ENCODE data around the gene FOXL2NB.
A peak's percentile ranks its signal among the peaks of the same experiment; 100 is the strongest.

Gene FOXL2NB

DNA sequence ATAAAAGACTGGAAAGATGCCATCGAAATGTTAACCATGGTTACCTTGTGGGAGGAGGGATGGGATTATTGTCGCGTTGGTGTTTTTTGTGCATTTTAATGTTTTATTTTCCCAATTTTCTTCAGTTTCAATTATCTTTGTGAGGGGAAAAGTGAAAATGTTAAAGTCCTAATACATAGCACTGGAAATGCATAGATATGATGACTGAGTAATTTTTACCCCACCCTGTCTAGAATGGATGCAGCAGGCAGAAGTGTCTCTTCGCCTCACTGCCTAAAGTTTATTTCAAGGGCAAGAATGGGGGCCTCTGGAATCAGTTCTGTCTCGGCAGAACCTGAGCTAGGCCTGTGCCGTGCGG is 11.5 kb upstream of the FOXL2NB start:
- Histone ChIP-seq H3K4me3 (ENCODE audit: low read length) (no peak overlapping the region), H3K9me3 (ENCODE audit: control insufficient read depth, low read length) (no peaks in the 10 kb centered on the region), H3K4me1 (ENCODE audit: control insufficient read depth, insufficient read depth, low read length) (peaks cover 41% of the 10 kb centered on the region), H3K9ac (ENCODE audit: low read length) (no peak overlapping the region), H3K36me3 (ENCODE audit: control insufficient read depth, insufficient read depth, low read length) (no peaks in the 10 kb centered on the region), H3K27me3 (ENCODE audit: control insufficient read depth, insufficient read depth, low read length) (peaks cover 64% of the 10 kb centered on the region)

DNA sequence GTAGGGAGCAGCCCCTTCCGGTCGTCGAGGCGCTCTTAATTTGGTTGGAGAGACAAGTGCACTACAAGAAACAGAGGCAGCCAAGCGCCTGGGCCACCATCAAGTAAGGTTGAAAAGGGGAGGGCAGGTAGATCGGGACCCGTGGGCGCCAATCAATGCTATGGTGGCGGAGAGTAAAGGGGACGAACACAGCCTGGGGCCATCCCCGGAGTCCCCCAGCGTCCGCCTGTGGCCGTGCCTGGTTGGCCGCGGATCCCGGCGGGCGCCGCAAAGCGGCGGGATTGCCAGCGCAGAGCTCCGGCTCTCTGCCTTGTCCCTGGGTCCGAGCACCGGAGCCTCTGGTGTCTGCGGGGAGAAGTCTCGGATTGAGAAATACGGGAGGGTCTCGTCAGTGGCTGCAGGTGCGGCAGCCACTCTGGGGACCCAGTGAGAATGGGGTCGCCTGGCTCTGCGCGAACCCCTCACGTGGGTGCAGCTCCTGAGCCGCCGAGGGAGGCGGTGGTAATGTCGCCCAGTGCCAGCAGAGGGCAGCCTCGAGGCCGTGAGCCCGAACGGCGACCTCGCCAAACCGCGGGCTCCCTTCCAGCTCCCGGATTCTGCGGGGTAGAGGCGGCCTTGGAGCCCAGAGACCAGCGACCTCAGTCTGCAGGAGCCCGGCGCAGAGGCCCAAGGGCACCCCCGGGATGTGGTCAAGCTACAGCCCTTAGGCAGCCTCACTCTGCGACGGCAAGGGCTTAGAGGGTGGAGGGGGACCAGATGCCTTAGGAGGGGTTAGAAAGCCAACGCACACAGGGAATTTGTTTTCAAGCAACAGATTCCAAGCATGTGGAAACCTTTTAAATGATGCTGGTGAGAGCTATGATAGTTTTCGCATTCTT is 10.9 kb upstream of the FOXL2NB start:
- Histone ChIP-seq H3K27me3 (ENCODE audit: control insufficient read depth, insufficient read depth, low read length) (peaks cover 70% of the 10 kb centered on the region), H3K9ac (ENCODE audit: low read length) (peak overlapping the region; percentile 28)

DNA sequence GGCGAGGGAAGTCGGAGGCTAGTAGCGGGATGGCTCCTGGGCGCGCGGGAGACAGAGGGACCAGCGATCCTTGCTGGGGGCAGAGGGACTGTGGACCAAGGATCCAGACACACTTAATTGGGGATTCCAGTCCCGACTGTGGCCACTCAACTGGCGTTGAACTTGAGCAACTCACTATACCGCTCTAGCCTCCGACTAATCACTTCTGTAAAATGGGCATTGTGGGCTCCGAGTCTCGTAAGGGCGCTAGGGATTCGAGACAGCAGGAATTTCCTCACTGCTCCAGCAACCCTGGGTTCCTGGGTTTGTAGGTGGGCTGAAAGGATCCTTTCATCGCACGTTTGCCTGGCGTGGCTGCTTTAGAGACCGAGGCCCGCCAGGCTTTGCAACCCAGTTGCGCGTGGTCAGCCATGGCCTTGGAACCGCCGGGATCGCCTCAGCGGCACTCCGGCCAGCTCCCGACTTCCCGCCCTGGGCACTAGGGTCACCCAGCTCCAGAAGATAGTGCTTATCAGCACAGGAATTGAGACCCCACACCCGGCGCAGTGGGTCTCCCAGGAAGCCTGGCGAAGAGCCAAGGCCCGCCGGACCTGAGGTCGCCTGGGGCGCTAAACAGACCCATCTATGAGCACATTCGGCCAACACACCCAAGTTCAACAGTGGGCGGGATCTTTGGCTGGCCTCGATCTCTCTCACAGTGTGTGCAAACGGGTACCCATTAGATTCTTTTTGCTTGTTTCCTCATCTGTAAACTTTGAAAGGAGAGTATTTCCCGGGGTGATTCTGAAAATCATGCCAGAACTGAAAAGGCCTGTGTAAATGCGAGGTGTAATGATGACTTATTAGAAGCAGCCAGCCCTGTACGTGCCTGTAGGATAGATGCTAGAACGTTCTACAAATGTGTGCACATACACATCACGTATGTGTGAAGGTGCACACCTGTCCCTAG is 10.0 kb upstream of the FOXL2NB start:
- H3K4me3 ChIP-seq (ENCODE audit: low read length), result no peak overlapping the region
- no peaks in the 10 kb centered on the region for H3K36me3 ChIP-seq (ENCODE audit: control insufficient read depth, insufficient read depth, low read length)
- H3K9ac ChIP-seq (ENCODE audit: low read length), result no peak overlapping the region
- peaks cover 41% of the 10 kb centered on the region for H3K4me1 ChIP-seq (ENCODE audit: control insufficient read depth, insufficient read depth, low read length)
- no peaks in the 10 kb centered on the region for H3K9me3 ChIP-seq (ENCODE audit: control insufficient read depth, low read length)
- peaks cover 79% of the 10 kb centered on the region for H3K27me3 ChIP-seq (ENCODE audit: control insufficient read depth, insufficient read depth, low read length)

More for the DNA sequence above, 10.9 kb upstream of the FOXL2NB start:
- Histone ChIP-seq H3K4me3 (ENCODE audit: low read length) (no peak overlapping the region), H3K36me3 (ENCODE audit: control insufficient read depth, insufficient read depth, low read length) (no peaks in the 10 kb centered on the region), H3K9me3 (ENCODE audit: control insufficient read depth, low read length) (no peaks in the 10 kb centered on the region), H3K4me1 (ENCODE audit: control insufficient read depth, insufficient read depth, low read length) (peaks cover 41% of the 10 kb centered on the region)

DNA sequence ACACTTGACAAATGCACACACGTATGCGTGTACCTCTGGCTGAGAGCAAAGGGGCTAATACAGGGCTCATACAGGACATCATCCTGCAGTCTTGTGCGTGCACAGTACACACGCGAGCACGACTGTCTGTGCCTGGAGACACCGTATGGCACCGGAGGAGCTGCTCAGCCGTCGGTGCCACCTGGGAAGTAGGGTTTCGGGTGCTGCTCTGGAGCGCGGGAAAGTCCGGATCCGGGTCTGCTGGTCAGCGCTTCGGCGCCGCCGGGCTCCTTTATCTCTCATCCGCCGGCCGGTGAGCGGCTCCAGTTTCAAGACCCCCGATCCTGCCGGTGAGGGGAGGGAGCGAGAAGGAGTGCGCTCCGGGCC is 9.3 kb upstream of the FOXL2NB start:
- no peak overlapping the region for H3K4me3 ChIP-seq (ENCODE audit: low read length)
- no peaks in the 10 kb centered on the region for H3K9me3 ChIP-seq (ENCODE audit: control insufficient read depth, low read length)
- peaks cover 41% of the 10 kb centered on the region for H3K4me1 ChIP-seq (ENCODE audit: control insufficient read depth, insufficient read depth, low read length)
- peaks cover 86% of the 10 kb centered on the region for H3K27me3 ChIP-seq (ENCODE audit: control insufficient read depth, insufficient read depth, low read length)
- no peak overlapping the region for H3K9ac ChIP-seq (ENCODE audit: low read length)
- H3K36me3 ChIP-seq (ENCODE audit: control insufficient read depth, insufficient read depth, low read length), result no peaks in the 10 kb centered on the region

DNA sequence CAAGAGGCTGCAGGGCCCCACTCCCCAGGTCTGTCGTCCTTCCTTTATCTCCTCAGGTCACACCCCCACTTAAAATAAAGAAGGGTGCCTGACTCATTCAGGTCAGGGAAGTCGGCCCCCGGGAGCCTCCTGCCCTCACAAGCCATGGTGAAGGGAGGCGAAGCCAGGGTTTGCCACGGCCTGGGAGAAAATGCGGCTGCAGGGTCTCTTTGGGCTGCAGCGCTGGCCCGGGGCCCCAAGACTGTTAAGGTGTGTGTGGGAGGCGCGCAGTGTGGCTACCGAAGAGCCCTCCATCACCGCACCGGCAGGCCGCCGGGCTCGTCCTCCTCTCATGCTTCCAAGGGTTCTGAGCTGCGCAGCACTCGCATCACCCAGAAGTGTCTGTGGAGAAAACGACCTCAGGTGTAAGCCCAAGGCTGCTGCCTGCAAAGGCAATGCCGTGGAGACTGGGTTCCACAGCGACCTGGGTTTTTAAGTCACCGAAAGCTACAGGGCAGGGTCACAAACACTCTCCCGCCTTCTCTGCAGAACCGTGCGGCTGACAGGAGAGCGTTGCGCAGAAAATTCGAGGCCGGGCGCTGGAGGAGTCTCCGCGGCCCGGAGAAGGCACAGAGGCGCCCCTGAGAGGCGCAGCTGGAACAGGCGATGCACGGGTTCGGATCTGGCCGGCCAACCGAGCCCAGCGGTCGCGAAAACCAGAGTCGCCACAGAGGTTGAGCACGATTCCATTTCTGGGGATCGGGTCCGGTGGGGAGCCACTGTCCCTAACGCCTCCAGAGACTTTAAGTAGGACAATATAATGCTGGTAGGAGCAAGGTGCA is 8.8 kb upstream of the FOXL2NB start:
- peaks cover 92% of the 10 kb centered on the region for H3K27me3 ChIP-seq (ENCODE audit: control insufficient read depth, insufficient read depth, low read length)
- peaks cover 41% of the 10 kb centered on the region for H3K4me1 ChIP-seq (ENCODE audit: control insufficient read depth, insufficient read depth, low read length)
- H3K9me3 ChIP-seq (ENCODE audit: control insufficient read depth, low read length), result no peaks in the 10 kb centered on the region
- no peaks in the 10 kb centered on the region for H3K36me3 ChIP-seq (ENCODE audit: control insufficient read depth, insufficient read depth, low read length)
- H3K9ac ChIP-seq (ENCODE audit: low read length), result no peak overlapping the region
- no peak overlapping the region for H3K4me3 ChIP-seq (ENCODE audit: low read length)

DNA sequence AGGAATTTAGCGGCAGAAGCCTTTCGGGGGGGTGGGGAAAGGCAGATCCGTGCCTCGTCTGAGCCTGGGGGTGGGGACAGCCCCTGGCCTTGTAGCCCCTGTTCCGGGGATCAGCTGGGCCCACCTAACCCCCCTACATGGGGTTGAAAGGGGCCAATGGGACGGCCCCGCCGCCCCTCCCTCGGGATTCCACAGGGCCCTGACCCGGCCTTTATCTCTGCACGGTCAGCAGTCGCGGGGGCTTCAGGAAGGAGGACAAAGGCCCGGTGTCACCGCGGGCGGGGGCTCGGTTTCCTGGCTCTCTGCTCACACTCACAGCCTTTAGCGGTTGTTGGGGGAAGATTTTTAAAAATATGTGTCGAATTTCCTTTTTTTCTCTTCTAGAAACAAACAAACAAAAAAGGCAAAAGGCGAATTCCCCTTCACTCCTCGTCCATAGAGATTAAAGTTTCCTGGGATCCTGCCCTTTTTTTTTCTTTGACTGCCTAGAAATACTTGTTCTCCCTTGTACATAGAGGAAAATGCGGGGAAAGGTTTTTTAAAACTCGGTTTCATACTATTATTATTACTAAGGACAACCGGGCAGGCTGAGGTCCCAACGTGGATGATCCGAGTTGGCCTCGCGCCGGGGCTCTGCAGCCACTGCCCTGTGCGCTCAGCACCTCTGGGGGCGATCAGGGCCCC is 8.0 kb upstream of the FOXL2NB start:
- H3K4me3 ChIP-seq (ENCODE audit: low read length), result no peak overlapping the region

DNA sequence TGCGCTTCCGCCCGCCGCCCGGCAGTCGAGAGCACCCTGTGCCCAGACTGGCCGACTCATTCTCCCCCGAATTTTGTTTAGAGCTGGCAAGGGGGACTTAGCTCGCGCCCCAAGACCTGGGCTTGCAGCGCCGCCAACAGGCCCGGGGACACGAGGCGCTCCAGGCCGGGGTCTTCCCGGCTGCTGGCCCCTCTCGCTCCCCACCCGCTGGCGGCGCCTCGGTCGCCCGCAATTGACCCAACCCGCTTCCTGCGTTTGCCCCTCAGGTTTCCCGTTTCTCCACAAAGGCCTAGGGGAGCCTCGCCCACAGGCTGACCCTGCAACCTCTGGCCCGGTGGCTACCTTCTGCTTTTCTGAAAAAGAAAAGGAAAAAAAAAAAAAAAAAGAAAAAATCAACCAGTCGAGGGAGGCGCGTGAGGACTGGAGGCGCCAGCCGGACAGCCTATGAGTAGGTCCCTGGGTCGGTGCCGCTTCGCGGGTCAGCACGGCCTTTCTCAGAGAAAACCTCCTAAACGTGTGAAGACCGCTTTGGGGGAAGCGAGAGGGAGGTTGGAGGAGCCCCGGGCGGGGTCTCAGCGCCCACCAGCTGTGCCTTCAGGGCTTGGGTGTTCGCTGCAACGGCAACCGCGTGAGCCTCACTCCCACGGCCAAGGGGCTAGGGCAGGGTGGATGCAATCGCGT is 7.3 kb upstream of the FOXL2NB start:
- Histone ChIP-seq H3K36me3 (ENCODE audit: control insufficient read depth, insufficient read depth, low read length) (no peaks in the 10 kb centered on the region), H3K9ac (ENCODE audit: low read length) (no peak overlapping the region), H3K4me3 (ENCODE audit: low read length) (no peak overlapping the region), H3K9me3 (ENCODE audit: control insufficient read depth, low read length) (no peaks in the 10 kb centered on the region), H3K27me3 (ENCODE audit: control insufficient read depth, insufficient read depth, low read length) (peaks cover 98% of the 10 kb centered on the region), H3K4me1 (ENCODE audit: control insufficient read depth, insufficient read depth, low read length) (peaks cover 46% of the 10 kb centered on the region)

More for the DNA sequence above, 8.0 kb upstream of the FOXL2NB start:
- peaks cover 98% of the 10 kb centered on the region for H3K27me3 ChIP-seq (ENCODE audit: control insufficient read depth, insufficient read depth, low read length)
- H3K4me1 ChIP-seq (ENCODE audit: control insufficient read depth, insufficient read depth, low read length), result peaks cover 41% of the 10 kb centered on the region
- H3K36me3 ChIP-seq (ENCODE audit: control insufficient read depth, insufficient read depth, low read length), result no peaks in the 10 kb centered on the region
- no peak overlapping the region for H3K9ac ChIP-seq (ENCODE audit: low read length)
- no peaks in the 10 kb centered on the region for H3K9me3 ChIP-seq (ENCODE audit: control insufficient read depth, low read length)

DNA sequence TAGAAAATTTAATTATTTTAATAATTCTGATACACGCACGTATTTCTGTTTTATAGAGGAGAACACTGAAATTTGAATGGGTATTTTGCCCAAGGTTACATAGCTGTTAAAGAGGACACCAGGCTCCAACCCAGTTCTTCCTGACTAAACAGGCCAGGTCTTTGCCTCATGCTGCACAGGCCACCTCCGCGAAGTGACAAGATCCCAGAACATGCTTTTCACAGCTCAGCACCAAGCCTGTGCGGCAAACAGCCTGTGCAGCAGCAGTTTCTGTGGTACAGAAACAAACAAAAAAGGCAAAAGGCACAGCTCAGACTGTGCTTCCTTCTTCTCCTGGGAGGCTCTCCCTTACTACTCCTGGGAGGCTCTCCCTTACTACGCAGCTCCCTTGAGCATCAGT is 6.6 kb upstream of the FOXL2NB start:
- no peaks in the 10 kb centered on the region for H3K9me3 ChIP-seq (ENCODE audit: control insufficient read depth, low read length)
- peaks cover 53% of the 10 kb centered on the region for H3K4me1 ChIP-seq (ENCODE audit: control insufficient read depth, insufficient read depth, low read length)
- no peak overlapping the region for H3K4me3 ChIP-seq (ENCODE audit: low read length)
- H3K36me3 ChIP-seq (ENCODE audit: control insufficient read depth, insufficient read depth, low read length), result no peaks in the 10 kb centered on the region
- no peak overlapping the region for H3K9ac ChIP-seq (ENCODE audit: low read length)
- peaks cover 100% of the 10 kb centered on the region for H3K27me3 ChIP-seq (ENCODE audit: control insufficient read depth, insufficient read depth, low read length)

DNA sequence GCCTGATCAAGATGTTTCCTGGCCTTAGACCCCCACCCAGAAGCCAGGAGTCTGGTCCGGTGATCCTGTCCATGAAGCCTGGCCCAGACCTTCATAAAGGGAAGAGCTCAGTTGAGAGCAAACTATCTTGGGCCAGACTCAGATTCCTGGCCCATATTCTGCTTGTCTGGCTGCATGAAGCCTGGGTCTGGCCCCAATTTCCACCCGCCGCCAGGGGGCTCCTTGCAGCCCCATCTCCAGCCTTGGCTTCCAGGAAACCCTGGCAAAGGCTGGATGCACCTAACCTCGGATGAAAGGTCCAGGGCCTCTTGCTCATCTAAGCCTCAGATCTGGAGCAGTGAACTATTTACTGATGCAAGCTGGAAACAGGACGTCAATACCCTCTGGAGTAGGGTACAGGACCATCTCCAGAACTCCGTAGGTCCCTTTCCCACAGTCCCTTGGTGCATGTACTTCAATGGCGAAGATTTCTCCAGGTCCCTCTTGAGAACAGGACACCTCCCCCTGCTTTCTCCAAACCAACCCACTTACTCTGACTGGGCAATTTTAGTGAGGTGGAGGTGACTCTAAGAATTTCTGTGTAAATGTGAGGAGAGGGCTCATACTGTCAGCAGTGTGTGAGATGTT is 5.6 kb upstream of the FOXL2NB start:
- Histone ChIP-seq H3K4me3 (ENCODE audit: low read length) (no peak overlapping the region), H3K9me3 (ENCODE audit: control insufficient read depth, low read length) (no peaks in the 10 kb centered on the region), H3K4me1 (ENCODE audit: control insufficient read depth, insufficient read depth, low read length) (peaks cover 51% of the 10 kb centered on the region), H3K27me3 (ENCODE audit: control insufficient read depth, insufficient read depth, low read length) (peaks cover 98% of the 10 kb centered on the region), H3K9ac (ENCODE audit: low read length) (no peak overlapping the region), H3K36me3 (ENCODE audit: control insufficient read depth, insufficient read depth, low read length) (no peaks in the 10 kb centered on the region)

DNA sequence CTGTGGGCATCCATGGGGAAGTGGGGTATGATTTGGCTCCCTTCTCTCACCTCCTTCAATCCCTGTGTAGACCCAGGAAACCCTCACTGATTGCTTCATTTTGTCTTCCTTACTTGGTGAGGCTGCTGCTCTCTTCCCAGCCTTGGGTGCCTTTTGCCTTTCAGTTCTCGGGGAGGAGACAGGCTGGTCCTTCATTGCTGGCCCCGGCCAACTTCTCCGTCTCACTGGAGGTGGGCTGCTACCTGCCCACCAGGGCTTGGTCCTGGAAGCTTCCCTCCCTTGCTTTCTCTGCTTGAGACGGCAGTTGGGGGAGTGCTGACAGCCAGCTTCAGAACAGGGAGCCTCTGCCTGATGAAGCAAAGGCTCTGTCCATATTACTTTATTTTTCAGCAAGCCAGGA is 4.7 kb upstream of the FOXL2NB start:
- H3K4me3 ChIP-seq (ENCODE audit: low read length), result no peak overlapping the region
- peaks cover 51% of the 10 kb centered on the region for H3K4me1 ChIP-seq (ENCODE audit: control insufficient read depth, insufficient read depth, low read length)
- H3K9me3 ChIP-seq (ENCODE audit: control insufficient read depth, low read length), result no peaks in the 10 kb centered on the region
- no peak overlapping the region for H3K9ac ChIP-seq (ENCODE audit: low read length)
- H3K36me3 ChIP-seq (ENCODE audit: control insufficient read depth, insufficient read depth, low read length), result no peaks in the 10 kb centered on the region
- H3K27me3 ChIP-seq (ENCODE audit: control insufficient read depth, insufficient read depth, low read length), result peaks cover 98% of the 10 kb centered on the region

Data from mucosa of stomach (tissue), 1 donor.